Pancreas (tissue), 10 donors: ENCODE measurements around the gene ODF4. TPM values are rescaled to one million over a fixed set of nuclear protein-coding genes. Genes with fewer than 3 reads are reported as not detected.

Experiments used
- ATAC-seq, 4 donors: fragments of 200-7000 bp; cut with Tn5 transposase; one replicate each; pipeline versions ENCODE4 v1.8.0 to v1.9.1; 2020; ENCODE audit warnings: mild to moderate bottlenecking in 4 of 4, moderate library complexity in 4 of 4
- DNase-seq, 6 donors: peaks; one replicate each; pipeline ENCODE4 v3.0.0-alpha.2; 2020
- FAIRE-seq: peaks from 2 replicates; lab custom pipeline; 2012; peaks lifted over from hg19 to GRCh38; lab: Jason Lieb, UNC
- H3K27ac ChIP-seq, 4 donors: fragments of 200-600 bp; sonication (generic); 1 replicate in 3 of 4; 2 replicates in 1 of 4; pipeline versions ENCODE4 v1.5.0 to v1.8.0; 2020
- H3K27me3 ChIP-seq, 4 donors: fragments of 200-600 bp; one replicate each; pipeline ENCODE4 v1.8.0; 2021
- H3K36me3 ChIP-seq, 3 donors: fragments of 200-600 bp; sonication (generic) in 1 of 3; one replicate each; pipeline versions ENCODE4 v1.5.0 to v1.8.0; 2020 to 2021
- H3K4me1 ChIP-seq, 3 donors: fragments of 200-600 bp; one replicate each; pipeline ENCODE4 v1.8.0; 2021
- H3K4me3 ChIP-seq, 4 donors: fragments of 200-600 bp; sonication (generic) in 2 of 4; one replicate each; pipeline versions ENCODE4 v1.5.0 to v1.8.0; 2020 to 2021
- H3K9me3 ChIP-seq, 4 donors: fragments of 200-600 bp; one replicate each; pipeline ENCODE4 v1.8.0; 2021
- CTCF ChIP-seq, 4 donors: fragments of 200-600 bp; sonication (generic) in 3 of 4; IDR thresholded peaks; one replicate each; pipeline versions ENCODE4 v1.5.0 to v1.8.0; 2021; ENCODE audit warnings: antibody characterized with exemption in 4 of 4
- WGBS, 2 donors: extraction: QIAGEN DNeasy Blood & Tissue Kit; methylation state at CpG; one replicate each; pipeline ENCODE4 v1.1.7; 2013; 5-methylcytosine and 5-hydroxymethylcytosine counted together
- intact Hi-C, 3 donors: fragments of 100-400 bp; cut with DNase I; formaldehyde crosslinking; loops; one replicate each; pipeline versions ENCODE4 v1.11.1 to v1.14.2; 2022
- polyA plus RNA-seq, 2 donors: library from polyadenylated mRNA; stranded (reverse); fragments of 200-250 nt; gene quantifications; one replicate each; pipeline ENCODE4 v1.2.3, GENCODE V29; 2013
- total RNA-seq, 6 donors: library from RNA; stranded (reverse); fragmentation: NEBNext Ultra II Directional in 4 of 6; extraction: Animal tissue kit (Norgen Biotek cat#: 25700) in 4 of 6; gene quantifications; one replicate each; pipeline versions ENCODE4 v1.2.1 to v1.2.4, GENCODE V29; 2021 to 2023
- donor health status: healthy with polysubstance abuse.
- donor health status: DM: no; HTN: no; CAD: no; lungs with moderate emphysema.
- donor health status: DM: no; HTN: no; CAD: no.
- donor health status: control.
- donor health status: control.
- donor health status: Bipolar disorder and iron deficiency.
- donor health status: DM: yes; HTN: yes; CAD: no.
- donor health status: DM: no; HTN: no; CAD: no.
- donor health status: DM: no; HTN: no; CAD: no.
- donor health status: DM: yes; HTN: yes; CAD: no.

The ODF4 gene
- total and polyA plus RNA-seq, 8 donors = not detected

- Histone ChIP-seq H3K27me3 (no peaks in the 10 kb centered on the region), H3K4me1 (no peaks in the 10 kb centered on the region), H3K27ac (no peak overlapping the region), H3K4me3 (no peak overlapping the region), H3K36me3 (no peaks in the 10 kb centered on the region), H3K9me3 (no peaks in the 10 kb centered on the region)
- intact Hi-C loops = no loop called here
- FAIRE-seq (no peak), DNase-seq (no peak), ATAC-seq (peak in 1 of 4 donors; percentile 44)
- WGBS, 2 donors = 20 to 35% methylated on average over 5 of the region's 5 CpGs
- TF ChIP-seq CTCF (IDR thresholded peaks at IDR 0.05) = no peak
Observed at GRCh38 chr17:8332688-8333087, 7.0 kb upstream of the ODF4 start.

- Histone ChIP-seq H3K4me3 (no peak overlapping the region), H3K36me3 (no peaks in the 10 kb centered on the region), H3K27ac (no peak overlapping the region), H3K4me1 (no peaks in the 10 kb centered on the region), H3K9me3 (no peaks in the 10 kb centered on the region), H3K27me3 (no peaks in the 10 kb centered on the region)
- ATAC-seq (no peak), DNase-seq (no peak), FAIRE-seq (no peak)
- no peak for TF ChIP-seq CTCF (IDR thresholded peaks at IDR 0.05)
- WGBS, 2 donors = 82 to 88% methylated on average over 4 of the region's 4 CpGs
- intact Hi-C loops = no loop called here
Observed at GRCh38 chr17:8333281-8333680, 6.4 kb upstream of the ODF4 start.

GRCh38 chr17:8337802-8338752 lies 1.6 kb upstream of the ODF4 start:
- Histone ChIP-seq H3K27ac (no peak overlapping the region), H3K36me3 (no peaks in the 10 kb centered on the region), H3K4me1 (no peaks in the 10 kb centered on the region), H3K27me3 (no peaks in the 10 kb centered on the region), H3K9me3 (no peaks in the 10 kb centered on the region), H3K4me3 (no peak overlapping the region)
- intact Hi-C loops = no loop called here
- DNase-seq (no peak), ATAC-seq (no peak), FAIRE-seq (no peak)
- WGBS, 2 donors = 40 to 48% methylated on average over 11 of the region's 11 CpGs
- no peak for TF ChIP-seq CTCF (IDR thresholded peaks at IDR 0.05)

GRCh38 chr17:8338753-8339140 lies 893 bp upstream of the ODF4 start:
- intact Hi-C loops = no loop called here
- Histone ChIP-seq H3K27me3 (no peaks in the 10 kb centered on the region), H3K36me3 (no peaks in the 10 kb centered on the region), H3K4me1 (no peaks in the 10 kb centered on the region), H3K9me3 (no peaks in the 10 kb centered on the region), H3K4me3 (no peak overlapping the region), H3K27ac (no peak overlapping the region)
- FAIRE-seq = no peak
- DNase-seq = no peak
- TF ChIP-seq CTCF (IDR thresholded peaks at IDR 0.05) = no peak
- ATAC-seq = no peak
- WGBS, 2 donors = 85 to 91% methylated on average over 5 of the region's 5 CpGs

- FAIRE-seq (no peak), ATAC-seq (no peak), DNase-seq (no peak)
- no peaks in the 10 kb centered on the region for H3K4me1 ChIP-seq
- no peaks in the 10 kb centered on the region for H3K27me3 ChIP-seq
- intact Hi-C loops = no loop called here
- H3K27ac ChIP-seq = no peak overlapping the region
- no peaks in the 10 kb centered on the region for H3K9me3 ChIP-seq
- H3K4me3 ChIP-seq = no peak overlapping the region
- WGBS, 2 donors = 71 to 81% methylated on average over 4 of the region's 4 CpGs
- no peak for TF ChIP-seq CTCF (IDR thresholded peaks at IDR 0.05)
- no peaks in the 10 kb centered on the region for H3K36me3 ChIP-seq
Observed at GRCh38 chr17:8341456-8341855, 1.8 kb downstream of the ODF4 start.
